Left colon (tissue), 2 donors: ENCODE results near the gene SPARC. TPM values are rescaled to one million over a fixed set of nuclear protein-coding genes. Genes with fewer than 3 reads are reported as not detected.

Experiments
- ATAC-seq: fragments of 200-7000 bp; cut with Tn5 transposase; one replicate; pipeline ENCODE4 v1.9.1; 2020; ENCODE audit warnings: mild to moderate bottlenecking, moderate library complexity
- DNase-seq, 2 donors: peaks; one replicate each; pipeline ENCODE4 v3.0.0-alpha.2; 2020
- intact Hi-C, 2 donors: fragments of 100-400 bp; cut with DNase I in 1 of 2; cut with micrococcal nuclease in 1 of 2; formaldehyde crosslinking; loops; one replicate each; pipeline versions ENCODE4 v1.11.2 to v1.14.0; 2022; cut with DNase I, micrococcal nuclease
- total RNA-seq, 2 donors: library from RNA; stranded (reverse); fragmentation: NEBNext Ultra II Directional; extraction: Animal tissue kit (Norgen Biotek cat#: 25700); gene quantifications; one replicate each; pipeline ENCODE4 v1.2.1, GENCODE V29; 2021
- donor health status: DM: no; HTN: no; CAD: no.
- donor health status: DM: yes; HTN: yes; CAD: no.

The SPARC gene
- total RNA-seq, 2 donors from 2014 or later, result 91.3 to 178 TPM

DNA sequence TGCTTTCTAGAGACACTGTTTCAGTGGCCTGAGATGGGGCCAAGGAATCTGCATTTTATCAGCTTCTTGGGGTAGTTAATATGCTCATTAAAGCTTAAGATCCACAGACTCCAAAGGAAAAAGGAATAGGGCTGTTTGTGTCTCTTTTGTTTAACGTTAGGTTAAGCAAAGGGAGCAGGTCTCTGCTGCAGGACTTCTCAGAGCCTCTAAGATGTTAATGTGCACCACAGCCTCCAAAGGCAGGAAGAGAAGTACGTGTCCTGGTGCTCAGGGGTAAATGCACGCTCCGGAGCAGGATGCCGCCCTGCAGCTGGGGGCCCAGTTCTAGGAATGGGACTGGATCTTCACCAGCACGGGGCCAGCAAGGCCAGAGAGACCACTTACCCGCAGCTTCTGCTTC, 19.6 kb downstream of the SPARC start:
- no peak for DNase-seq
- no peak for ATAC-seq
- intact Hi-C loops, result no loop called here

- intact Hi-C loops, result no loop called here
- ATAC-seq (no peak), DNase-seq (no peak)
Observed at GRCh38 chr5:151665613-151666012, 21.1 kb downstream of the SPARC start.

DNA sequence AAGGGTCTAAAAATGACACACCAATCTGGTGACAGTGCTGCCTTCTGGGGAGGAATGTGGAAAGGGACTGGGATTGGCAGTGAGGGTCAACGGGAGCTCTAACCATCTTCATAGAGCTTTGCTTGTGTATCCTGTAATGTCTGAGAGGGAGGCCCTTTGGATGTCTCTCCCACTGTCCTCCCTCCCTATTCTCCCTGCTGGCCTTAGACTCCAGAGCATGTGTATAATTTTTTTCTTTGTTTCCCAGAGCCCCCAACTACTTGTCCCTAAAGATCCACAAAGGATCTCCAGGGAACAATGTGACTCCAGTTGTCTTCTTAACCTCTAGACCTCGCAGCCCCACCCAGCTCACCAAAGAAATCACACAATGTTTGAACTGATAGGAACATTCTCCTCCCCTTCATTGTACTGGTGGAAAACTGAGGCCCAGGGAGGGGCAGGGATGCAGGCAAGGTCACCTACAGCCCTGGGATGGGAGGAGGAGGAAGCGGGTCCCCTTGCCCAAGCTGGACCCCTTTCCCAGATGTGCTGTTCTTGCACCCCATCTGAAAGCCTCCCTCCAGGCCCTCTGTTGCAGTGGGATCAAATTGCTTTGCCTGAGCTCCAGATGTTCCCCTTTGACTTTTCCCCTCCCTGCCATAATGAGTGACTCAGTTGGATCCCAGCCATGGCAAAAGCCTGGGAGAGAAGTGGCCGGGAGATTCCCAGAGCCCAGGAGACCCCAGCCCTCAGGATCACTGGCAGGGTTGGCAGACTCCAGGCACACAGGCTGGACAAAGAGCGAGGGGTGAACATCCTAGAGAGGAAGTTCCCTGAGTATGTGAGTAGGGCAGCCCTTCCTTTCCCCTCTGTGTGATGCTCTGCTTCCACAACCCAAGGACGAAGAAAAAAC, 21.8 kb downstream of the SPARC start:
- intact Hi-C loops, result no loop called here
- ATAC-seq (no peak), DNase-seq (no peak)

- no peak for DNase-seq
- peak; percentile 33 for ATAC-seq
- intact Hi-C loops, result no loop called here
Observed at GRCh38 chr5:151663617-151664293, 23.0 kb downstream of the SPARC start.

- DNase-seq, result no peak
- intact Hi-C loops, result no loop called here
- ATAC-seq, result no peak
Observed at GRCh38 chr5:151662805-151663204, 23.9 kb downstream of the SPARC start.

- intact Hi-C loops, result no loop called here
- DNase-seq (no peak), ATAC-seq (no peak)
Observed at GRCh38 chr5:151661968-151662732, 24.6 kb downstream of the SPARC start.

DNA sequence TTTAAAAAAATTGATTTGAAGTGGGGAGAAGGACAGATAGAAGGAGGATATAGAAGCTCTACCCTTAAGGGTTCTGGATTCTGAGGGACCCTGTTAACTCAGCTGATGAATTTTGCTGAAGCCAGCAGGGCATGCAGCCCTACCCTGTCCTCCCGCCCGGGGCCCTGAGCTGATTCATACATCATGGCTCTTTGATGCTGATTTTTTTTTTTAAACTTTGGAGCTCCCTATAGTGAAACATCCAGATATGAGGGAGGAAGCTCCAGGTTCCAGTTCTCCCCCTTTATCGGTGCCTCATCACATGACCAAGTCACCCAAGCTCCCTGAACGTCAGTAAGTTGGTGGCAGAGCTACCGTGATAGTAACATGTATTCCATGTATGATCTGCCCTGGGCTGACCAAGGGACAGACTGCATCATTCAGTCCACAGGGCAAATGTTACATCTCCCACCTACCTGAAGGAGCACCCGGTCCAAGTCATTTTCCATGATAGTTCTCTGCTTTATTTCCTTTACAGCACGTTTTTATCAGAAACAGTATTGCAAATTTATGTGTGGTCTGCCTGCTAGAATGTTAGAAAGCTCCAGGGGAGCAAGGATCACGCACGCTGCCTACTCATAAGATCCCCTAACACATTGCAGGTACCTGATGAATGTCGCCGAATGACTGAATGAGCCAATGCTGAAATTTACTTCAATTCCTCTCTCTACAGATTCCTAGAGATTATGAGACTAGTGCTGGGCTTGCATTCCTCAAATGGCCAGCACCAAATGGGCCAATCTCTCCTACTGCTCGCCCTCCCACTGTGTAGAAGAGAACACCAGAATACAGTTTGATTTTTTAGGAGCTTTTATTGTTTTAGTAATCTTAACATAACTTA, 25.9 kb downstream of the SPARC start:
- ATAC-seq, result no peak
- no peak for DNase-seq
- intact Hi-C loops, result no loop called here

- ATAC-seq, result peak; percentile 93
Observed at GRCh38 chr5:151659001-151659754, 27.5 kb downstream of the SPARC start.

GRCh38 chr5:151657114-151657513, 29.6 kb downstream of the SPARC start:
- ATAC-seq (peak; percentile 40), DNase-seq (no peak)
- intact Hi-C loops, result loop anchor here in 1 of 2 donors (10.0 kb wide), 2 partner anchors 78 to 212 kb away; partner anchors contain the start of gene SLC36A1

More at GRCh38 chr5:151659001-151659754, 27.5 kb downstream of the SPARC start:
- DNase-seq, result peak; percentile 50 to 64
- intact Hi-C loops, result loop anchor here in 1 of 2 donors (10.0 kb wide), 2 partner anchors 76 to 214 kb away; partner anchors contain the start of gene SLC36A1

- no peak for ATAC-seq
- intact Hi-C loops, result loop anchor here in 1 of 2 donors (10.0 kb wide), 2 partner anchors 78 to 212 kb away; partner anchors contain the start of gene SLC36A1
- DNase-seq, result no peak
Observed at GRCh38 chr5:151656311-151656710, 30.4 kb downstream of the SPARC start.

DNA sequence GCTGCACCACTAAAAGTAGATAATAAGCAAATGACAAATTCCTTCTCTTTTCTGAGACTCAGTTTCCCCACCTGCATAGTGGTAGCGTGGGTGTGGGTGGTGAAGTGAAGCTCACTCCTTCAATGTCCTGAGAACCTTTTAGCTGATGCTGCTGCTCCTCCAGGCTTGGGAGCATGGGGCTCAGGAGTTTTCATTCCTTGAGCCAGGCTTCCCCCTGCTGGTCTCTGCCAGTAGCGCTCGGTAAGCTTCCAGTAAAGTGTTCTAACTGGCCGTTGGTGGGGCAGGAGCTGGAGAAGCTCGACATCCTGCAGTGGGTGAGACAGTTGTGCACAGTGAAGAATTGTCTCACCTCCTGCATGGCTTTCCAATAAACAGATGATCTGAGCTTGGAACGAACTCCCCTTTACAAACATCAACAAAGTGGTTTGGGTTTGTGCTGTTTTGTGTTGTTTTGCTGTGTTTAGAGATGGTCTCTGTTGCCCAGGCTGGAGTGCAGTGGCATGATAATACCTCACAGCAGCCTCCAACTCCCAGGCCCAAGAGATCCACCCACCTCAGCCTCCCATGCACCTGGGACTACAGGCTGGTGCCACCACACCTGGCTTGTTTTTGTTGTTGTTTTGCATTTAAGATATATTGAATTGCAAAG, 34.6 kb downstream of the SPARC start:
- ATAC-seq (peak; percentile 93), DNase-seq (peak; percentile 54 to 80)
- intact Hi-C loops, result loop anchor here (2.0 to 10.0 kb wide), 3 partner anchors 83 to 207 kb away; partner anchors contain the start of gene SLC36A1 (in 2 of the 2)

GRCh38 chr5:151648988-151649387, 37.7 kb downstream of the SPARC start:
- DNase-seq (no peak), ATAC-seq (no peak)
- intact Hi-C loops, result no loop called here

DNA sequence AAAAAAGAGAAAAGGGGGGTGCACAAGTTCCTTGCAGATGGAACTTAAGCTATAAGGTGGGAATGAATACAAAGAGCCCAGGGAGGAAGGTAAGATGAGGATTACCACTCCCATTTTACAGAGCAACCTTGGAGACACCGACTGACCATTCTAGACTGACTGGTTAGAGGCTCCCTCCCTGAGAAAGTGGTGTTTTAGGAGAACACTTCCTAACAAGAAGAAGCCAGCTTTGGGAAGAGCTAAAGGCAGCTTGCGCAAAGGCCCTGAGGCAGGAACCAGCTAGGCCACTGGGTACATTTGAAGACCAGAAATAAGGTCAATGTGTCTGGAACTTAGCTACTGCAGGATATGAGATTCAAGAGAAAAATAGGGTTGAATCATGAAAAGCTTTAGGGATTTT, 38.6 kb downstream of the SPARC start:
- intact Hi-C loops, result no loop called here
- no peak for DNase-seq
- ATAC-seq, result no peak

GRCh38 chr5:151647320-151647861, 39.3 kb downstream of the SPARC start:
- intact Hi-C loops, result no loop called here
- DNase-seq, result no peak
- ATAC-seq, result no peak

- intact Hi-C loops, result no loop called here
- ATAC-seq (no peak), DNase-seq (no peak)
Observed at GRCh38 chr5:151646334-151646733, 40.4 kb downstream of the SPARC start.

DNA sequence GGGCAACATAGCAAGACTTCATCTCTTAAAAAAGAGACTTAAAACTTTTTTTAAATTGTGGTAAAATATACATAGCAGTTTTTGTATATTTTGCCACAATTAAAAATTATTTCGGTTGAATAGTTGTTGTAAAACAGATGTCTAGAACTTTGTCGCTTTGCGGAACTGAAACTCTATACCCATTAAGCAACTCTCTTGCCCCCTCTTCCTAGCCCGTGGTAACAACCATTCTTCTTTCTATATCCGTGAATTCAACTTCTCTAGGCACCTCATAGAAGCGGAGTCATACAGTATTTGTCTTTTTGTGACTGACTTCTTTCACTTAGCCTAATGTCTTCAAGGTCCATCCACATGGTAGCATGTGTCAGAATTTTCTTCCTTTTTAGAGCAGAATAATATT, 43.3 kb downstream of the SPARC start:
- intact Hi-C loops, result no loop called here
- no peak for DNase-seq
- no peak for ATAC-seq
